NT2/D1 (cell line): ENCODE results near the gene SPRED1.

Experiments used
- DNase-seq: peaks from one replicate; pipeline ENCODE4 v3.0.0-alpha.2; 2011; ENCODE audit warnings: low read depth, low spot score
- H3K27me3 ChIP-seq: 2 replicates; pipeline ENCODE4 v1.6.0; 2011; ENCODE audit warnings: mild to moderate bottlenecking; ENCODE audit not compliant: insufficient read length, insufficient read depth
- H3K36me3 ChIP-seq: 2 replicates; pipeline ENCODE4 v1.6.1; 2011; ENCODE audit warnings: mild to moderate bottlenecking, low read length, mixed read lengths; ENCODE audit not compliant: insufficient read depth, insufficient read length
- H3K4me1 ChIP-seq: 2 replicates; pipeline ENCODE4 v1.5.1; 2011; ENCODE audit not compliant: insufficient read depth, insufficient read length
- H3K4me3 ChIP-seq: 2 replicates; pipeline ENCODE4 v1.5.1; 2011; ENCODE audit warnings: low read depth; ENCODE audit not compliant: insufficient read length
- H3K9ac ChIP-seq: 2 replicates; pipeline ENCODE4 v1.6.0; 2011; ENCODE audit warnings: low read depth; ENCODE audit not compliant: insufficient read length
- H3K9me3 ChIP-seq: 2 replicates; pipeline ENCODE4 v1.5.1; 2011; ENCODE audit warnings: mild to moderate bottlenecking, low read length; ENCODE audit not compliant: insufficient read depth
- SUZ12 ChIP-seq: IDR thresholded peaks from 2 replicates; pipeline ENCODE4 v1.6.1; 2011; ENCODE audit not compliant: insufficient read length, insufficient read depth; ENCODE audit errors: extremely low read depth
- YY1 ChIP-seq: IDR thresholded peaks from 2 replicates; pipeline ENCODE4 v1.6.1; 2011; ENCODE audit not compliant: insufficient read length, insufficient read depth
- ZNF274 ChIP-seq: IDR thresholded peaks from 2 replicates; pipeline ENCODE4 v1.6.1; 2011; ENCODE audit warnings: mild to moderate bottlenecking, low read depth, low read length

Gene SPRED1

GRCh38 chr15:38367476-38367875 lies 114.8 kb downstream of the SPRED1 start:
- no peak for TF ChIP-seq ZNF274
- no peak for TF ChIP-seq SUZ12
- no peak for TF ChIP-seq YY1
- Histone ChIP-seq H3K27me3 (no peaks in the 10 kb centered on the region), H3K36me3 (no peaks in the 10 kb centered on the region), H3K4me1 (no peaks in the 10 kb centered on the region), H3K4me3 (no peak overlapping the region), H3K9me3 (no peaks in the 10 kb centered on the region), H3K9ac (no peak overlapping the region)
- no peak for DNase-seq

GRCh38 chr15:38369936-38370478 lies 117.4 kb downstream of the SPRED1 start:
- no peaks in the 10 kb centered on the region for H3K36me3 ChIP-seq
- no peak for DNase-seq
- H3K27me3 ChIP-seq = no peaks in the 10 kb centered on the region
- no peak for TF ChIP-seq YY1
- no peak for TF ChIP-seq SUZ12
- TF ChIP-seq ZNF274 = no peak
- no peaks in the 10 kb centered on the region for H3K9me3 ChIP-seq
- no peaks in the 10 kb centered on the region for H3K4me1 ChIP-seq
- H3K9ac ChIP-seq = no peak overlapping the region
- H3K4me3 ChIP-seq = no peak overlapping the region

- Histone ChIP-seq H3K27me3 (no peaks in the 10 kb centered on the region), H3K9ac (no peak overlapping the region), H3K4me1 (no peaks in the 10 kb centered on the region), H3K4me3 (no peak overlapping the region), H3K36me3 (no peaks in the 10 kb centered on the region), H3K9me3 (no peaks in the 10 kb centered on the region)
- peak; percentile 25 for DNase-seq
- no peak for TF ChIP-seq ZNF274
- TF ChIP-seq YY1 = no peak
- no peak for TF ChIP-seq SUZ12
These were observed 120.4 kb downstream of the SPRED1 start for GRCh38 chr15:38373016-38373415.

- no peaks in the 10 kb centered on the region for H3K4me1 ChIP-seq
- DNase-seq = no peak
- no peaks in the 10 kb centered on the region for H3K9me3 ChIP-seq
- H3K27me3 ChIP-seq = no peaks in the 10 kb centered on the region
- H3K36me3 ChIP-seq = no peaks in the 10 kb centered on the region
- no peak overlapping the region for H3K4me3 ChIP-seq
- H3K9ac ChIP-seq = no peak overlapping the region
- TF ChIP-seq YY1 = no peak
- no peak for TF ChIP-seq ZNF274
- no peak for TF ChIP-seq SUZ12
These were observed 121.4 kb downstream of the SPRED1 start for GRCh38 chr15:38374029-38374428.

- Histone ChIP-seq H3K27me3 (no peaks in the 10 kb centered on the region), H3K9ac (no peak overlapping the region), H3K4me3 (no peak overlapping the region), H3K9me3 (no peaks in the 10 kb centered on the region), H3K4me1 (no peaks in the 10 kb centered on the region), H3K36me3 (no peaks in the 10 kb centered on the region)
- DNase-seq = no peak
- no peak for TF ChIP-seq YY1
- no peak for TF ChIP-seq ZNF274
- TF ChIP-seq SUZ12 = no peak
These were observed 121.9 kb downstream of the SPRED1 start for GRCh38 chr15:38374556-38374955.

GRCh38 chr15:38376081-38376480 lies 123.4 kb downstream of the SPRED1 start:
- Histone ChIP-seq H3K27me3 (no peaks in the 10 kb centered on the region), H3K4me1 (no peaks in the 10 kb centered on the region), H3K9ac (no peak overlapping the region), H3K4me3 (no peak overlapping the region), H3K36me3 (no peaks in the 10 kb centered on the region), H3K9me3 (no peaks in the 10 kb centered on the region)
- DNase-seq = no peak
- TF ChIP-seq YY1 (no peak), ZNF274 (no peak), SUZ12 (no peak)

GRCh38 chr15:38377636-38378035 lies 125.0 kb downstream of the SPRED1 start:
- Histone ChIP-seq H3K9me3 (no peaks in the 10 kb centered on the region), H3K4me1 (no peaks in the 10 kb centered on the region), H3K27me3 (no peaks in the 10 kb centered on the region), H3K4me3 (no peak overlapping the region), H3K36me3 (no peaks in the 10 kb centered on the region), H3K9ac (no peak overlapping the region)
- no peak for TF ChIP-seq ZNF274
- TF ChIP-seq YY1 = no peak
- TF ChIP-seq SUZ12 = no peak
- DNase-seq = no peak

GRCh38 chr15:38378161-38378560 lies 125.5 kb downstream of the SPRED1 start:
- Histone ChIP-seq H3K4me1 (no peaks in the 10 kb centered on the region), H3K36me3 (no peaks in the 10 kb centered on the region), H3K9ac (no peak overlapping the region), H3K4me3 (no peak overlapping the region), H3K27me3 (no peaks in the 10 kb centered on the region), H3K9me3 (no peaks in the 10 kb centered on the region)
- DNase-seq = no peak
- TF ChIP-seq ZNF274 = no peak
- TF ChIP-seq YY1 = no peak
- no peak for TF ChIP-seq SUZ12
